Common myeloid progenitor, CD34-positive (primary cell): Measurements from ENCODE around the gene ICOSLG.
"Not testable (repeated sequence)": the region's sequence is repeated elsewhere in the genome, so short reads cannot be mapped to it uniquely, and the experiment has no call there.

Experiments
- CTCF ChIA-PET: fragments of 350-600 bp; sonication (Branson Sonifier 250); formaldehyde crosslinking; loops from one replicate; lab custom pipeline; 2021; ENCODE audit warnings: antibody characterized with exemption; lab: Charles Lee
- POLR2A ChIA-PET: fragments of 350-600 bp; sonication (Branson Sonifier 250); formaldehyde crosslinking; loops from one replicate; lab custom pipeline; 2021; ENCODE audit warnings: antibody characterized with exemption; lab: Charles Lee
- DNase-seq, 3 donors: peaks; one replicate each; pipeline versions ENCODE4 v3.0.0 to v3.0.0-alpha.2; 2013
- H3K27ac ChIP-seq, 2 experiments: 1 replicate in 1 of 2; 2 replicates in 1 of 2; pipeline ENCODE4 v1.7.0; 2013; ENCODE audit warnings: inconsistent platforms in 2 of 2, low read length in 2 of 2, mild to moderate bottlenecking in 2 of 2, low read depth in 1 of 2, moderate library complexity in 1 of 2; ENCODE audit not compliant: severe bottlenecking in 2 of 2, insufficient read depth in 1 of 2, poor library complexity in 1 of 2
- H3K27me3 ChIP-seq, 5 experiments: replicated peaks in 2 of 5; 1 replicate in 3 of 5; 2 replicates in 2 of 5; pipeline versions ENCODE4 v1.6.1 to v1.7.0; 2013; ENCODE audit warnings: low read length in 4 of 5, mild to moderate bottlenecking in 2 of 5, moderate library complexity in 2 of 5, inconsistent platforms in 1 of 5; ENCODE audit not compliant: insufficient read depth in 5 of 5, control insufficient read depth in 4 of 5
- H3K36me3 ChIP-seq, 4 experiments: 1 replicate in 2 of 4; 2 replicates in 2 of 4; pipeline versions ENCODE4 v1.6.1 to v1.7.0; 2013; ENCODE audit warnings: low read length in 3 of 4, control low read depth in 1 of 4, mild to moderate bottlenecking in 1 of 4; ENCODE audit not compliant: control insufficient read depth in 4 of 4, insufficient read depth in 4 of 4
- H3K4me1 ChIP-seq, 4 experiments: 1 replicate in 3 of 4; 2 replicates in 1 of 4; pipeline versions ENCODE4 v1.6.1 to v1.7.1; 2013; ENCODE audit warnings: low read length in 3 of 4, mild to moderate bottlenecking in 3 of 4, control low read depth in 1 of 4, inconsistent platforms in 1 of 4, moderate library complexity in 1 of 4; ENCODE audit not compliant: control insufficient read depth in 4 of 4, insufficient read depth in 4 of 4; ENCODE audit errors: control extremely low read depth in 1 of 4
- H3K4me3 ChIP-seq, 7 experiments: 1 replicate in 4 of 7; 2 replicates in 3 of 7; pipeline versions ENCODE4 v1.5.1 to v1.7.0; 2013; ENCODE audit warnings: mild to moderate bottlenecking in 7 of 7, low read length in 6 of 7, moderate library complexity in 6 of 7, inconsistent platforms in 2 of 7, low read depth in 2 of 7, control low read depth in 1 of 7; ENCODE audit not compliant: insufficient read depth in 4 of 7, control insufficient read depth in 1 of 7; ENCODE audit errors: extremely low read depth in 1 of 7
- H3K9me3 ChIP-seq, 5 experiments: 1 replicate in 4 of 5; 2 replicates in 1 of 5; pipeline versions ENCODE4 v1.6.1 to v1.7.1; 2013; ENCODE audit warnings: low read length in 4 of 5, mild to moderate bottlenecking in 2 of 5, inconsistent platforms in 1 of 5, low read depth in 1 of 5, moderate library complexity in 1 of 5; ENCODE audit not compliant: control insufficient read depth in 4 of 5, insufficient read depth in 2 of 5; ENCODE audit errors: control extremely low read depth in 1 of 5
- WGBS: methylation state at CpG from one replicate; pipeline ENCODE4 v1.1.5; 2013; ENCODE audit not compliant: insufficient coverage; 5-methylcytosine and 5-hydroxymethylcytosine counted together

Gene ICOSLG

GRCh38 chr21:44247904-44248303 lies 7.2 kb upstream of the ICOSLG start:
- H3K4me1 ChIP-seq, DNase-seq, H3K27me3 ChIP-seq, H3K27ac ChIP-seq, POLR2A ChIA-PET, H3K9me3 ChIP-seq, H3K36me3 ChIP-seq, CTCF ChIA-PET, H3K4me3 ChIP-seq: not testable (repeated sequence)
- no CpG with 5 or more reads among the region's 17 CpGs for WGBS

GRCh38 chr21:44243980-44244379 lies 3.2 kb upstream of the ICOSLG start:
- POLR2A ChIA-PET = not testable (repeated sequence)

GRCh38 chr21:44241281-44241680 lies 538 bp upstream of the ICOSLG start:
- CTCF ChIA-PET, POLR2A ChIA-PET: not testable (repeated sequence)
- no CpG with 5 or more reads among the region's 27 CpGs for WGBS

More at GRCh38 chr21:44243980-44244379, 3.2 kb upstream of the ICOSLG start:
- WGBS = no CpG with 5 or more reads among the region's 15 CpGs
- H3K27ac ChIP-seq, H3K4me1 ChIP-seq, CTCF ChIA-PET, H3K4me3 ChIP-seq, H3K27me3 ChIP-seq, H3K36me3 ChIP-seq, H3K9me3 ChIP-seq, DNase-seq: not testable (repeated sequence)

GRCh38 chr21:44240353-44240752 lies 390 bp downstream of the ICOSLG start:
- WGBS = no CpG with 5 or more reads among the region's 46 CpGs

More at GRCh38 chr21:44241281-44241680, 538 bp upstream of the ICOSLG start:
- not testable (repeated sequence) for H3K27me3 ChIP-seq, H3K9me3 ChIP-seq, DNase-seq, H3K36me3 ChIP-seq, H3K27ac ChIP-seq, H3K4me1 ChIP-seq, H3K4me3 ChIP-seq

GRCh38 chr21:44229561-44229960 lies 11.2 kb downstream of the ICOSLG start:
- H3K27ac ChIP-seq, H3K36me3 ChIP-seq, H3K4me1 ChIP-seq, H3K27me3 ChIP-seq, POLR2A ChIA-PET, H3K4me3 ChIP-seq, CTCF ChIA-PET, DNase-seq, H3K9me3 ChIP-seq: not testable (repeated sequence)
- WGBS = no CpG with 5 or more reads among the region's 22 CpGs

More at GRCh38 chr21:44240353-44240752, 390 bp downstream of the ICOSLG start:
- H3K36me3 ChIP-seq, H3K4me1 ChIP-seq, DNase-seq, H3K9me3 ChIP-seq, CTCF ChIA-PET, H3K27ac ChIP-seq, H3K27me3 ChIP-seq, POLR2A ChIA-PET, H3K4me3 ChIP-seq: not testable (repeated sequence)

GRCh38 chr21:44228109-44228508 lies 12.6 kb downstream of the ICOSLG start:
- CTCF ChIA-PET, H3K27me3 ChIP-seq, POLR2A ChIA-PET, DNase-seq, H3K36me3 ChIP-seq, H3K27ac ChIP-seq, H3K9me3 ChIP-seq, H3K4me3 ChIP-seq, H3K4me1 ChIP-seq: not testable (repeated sequence)
- WGBS = no CpG with 5 or more reads among the region's 13 CpGs

GRCh38 chr21:44227614-44228013 lies 13.1 kb downstream of the ICOSLG start:
- CTCF ChIA-PET, H3K4me3 ChIP-seq, H3K27ac ChIP-seq, H3K27me3 ChIP-seq, DNase-seq, H3K9me3 ChIP-seq, H3K4me1 ChIP-seq, POLR2A ChIA-PET, H3K36me3 ChIP-seq: not testable (repeated sequence)
- WGBS = no CpG with 5 or more reads among the region's 9 CpGs
